ENCODE data around the gene CTTNBP2NL.
"Not testable (repeated sequence)": the region's sequence is repeated elsewhere in the genome, so short reads cannot be mapped to it uniquely, and the experiment has no call there.

Gene CTTNBP2NL

DNA sequence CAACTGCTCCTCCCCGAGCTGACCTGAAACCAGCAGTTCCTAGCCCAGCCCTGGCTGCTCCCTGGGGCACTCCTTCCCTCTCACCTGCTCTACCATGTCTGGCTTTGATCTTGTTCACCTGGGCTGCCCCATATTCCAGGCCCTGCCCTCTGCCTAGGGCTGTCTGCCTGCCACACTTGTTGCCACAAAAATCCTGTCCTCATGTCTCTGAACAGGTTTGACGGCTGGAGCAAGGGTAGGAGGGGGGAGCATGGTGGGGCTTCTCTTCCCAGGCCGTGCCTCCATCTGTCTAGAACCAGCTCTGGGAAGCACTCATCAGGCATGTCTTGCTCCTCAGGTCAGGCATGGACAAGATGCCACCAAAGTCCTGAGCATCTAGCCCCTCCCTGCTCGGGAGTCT, 68.5 kb downstream of the CTTNBP2NL start:
- no peak for DNase-seq (ENCODE audit: low read depth)

DNA sequence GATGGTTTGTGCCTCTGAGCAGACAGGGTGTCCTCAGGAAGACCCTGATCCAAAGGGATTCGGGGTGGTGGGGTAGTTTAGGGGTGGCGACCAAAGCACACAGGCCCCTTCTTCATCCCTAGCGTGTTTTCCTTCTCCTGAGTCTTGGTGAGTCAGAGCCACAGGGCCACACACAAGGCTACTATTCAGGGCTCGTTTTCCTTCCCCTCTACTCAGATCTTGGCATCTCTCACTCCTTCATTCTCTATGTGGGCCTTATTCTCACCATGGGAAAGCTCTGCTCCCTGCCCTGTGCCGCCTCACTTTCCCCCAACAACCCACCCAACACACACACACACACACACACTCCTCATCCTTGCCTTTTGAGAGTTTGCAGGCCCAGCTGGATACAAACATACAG, 69.1 kb downstream of the CTTNBP2NL start:
- no peak for DNase-seq (ENCODE audit: low read depth)

GRCh38 chr1:112466078-112466660, 70.2 kb downstream of the CTTNBP2NL start:
- DNase-seq (ENCODE audit: low read depth): peak; percentile 74

GRCh38 chr1:112470324-112470723, 74.3 kb downstream of the CTTNBP2NL start:
- not testable (repeated sequence) for DNase-seq (ENCODE audit: low read depth)

DNA sequence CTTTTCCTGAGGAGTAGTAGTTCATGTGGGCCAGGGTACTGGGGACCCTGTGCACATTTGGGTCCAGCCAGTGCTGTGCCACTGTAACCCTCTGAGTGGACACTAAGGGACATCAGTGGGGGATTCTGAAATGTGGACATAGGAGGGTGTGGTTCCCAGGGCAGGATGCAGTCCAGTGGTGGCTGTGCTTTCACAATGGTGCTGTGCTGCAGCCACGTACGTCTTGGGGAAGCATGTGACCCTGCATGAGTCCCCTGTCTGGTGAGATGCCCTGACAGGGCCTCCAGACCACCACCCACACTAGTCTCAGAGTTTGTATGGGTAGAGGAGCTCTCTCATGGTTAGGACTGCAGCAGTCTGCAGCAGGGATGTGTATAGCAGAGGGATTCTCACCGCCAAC, 75.0 kb downstream of the CTTNBP2NL start:
- DNase-seq (ENCODE audit: low read depth): no peak

GRCh38 chr1:112472142-112472541, 76.1 kb downstream of the CTTNBP2NL start:
- no peak for DNase-seq (ENCODE audit: low read depth)

- DNase-seq (ENCODE audit: low read depth): no peak
Measured at GRCh38 chr1:112477550-112477949, 81.5 kb downstream of the CTTNBP2NL start.

DNA sequence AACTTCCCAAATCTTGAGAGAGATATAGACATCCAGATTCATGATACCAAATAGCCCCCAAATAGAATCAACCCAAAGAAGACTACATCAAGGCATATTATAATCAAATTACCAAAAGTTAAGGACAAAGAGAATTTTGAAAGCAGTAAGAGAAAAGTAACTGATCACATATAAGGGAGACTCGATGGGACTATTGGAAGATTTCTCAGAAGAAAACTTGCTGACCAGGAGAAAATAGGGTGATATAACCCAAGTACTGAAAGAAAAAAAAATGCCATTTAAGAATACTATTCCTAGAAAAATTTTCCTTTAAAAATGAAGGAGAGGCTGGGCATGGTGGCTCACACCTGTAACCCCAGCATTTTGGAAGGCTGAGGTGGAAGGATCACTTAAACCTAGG, 82.3 kb downstream of the CTTNBP2NL start:
- no peak for DNase-seq (ENCODE audit: low read depth)

- DNase-seq (ENCODE audit: low read depth): not testable (repeated sequence)
Measured at GRCh38 chr1:112486063-112486462, 90.0 kb downstream of the CTTNBP2NL start.

DNA sequence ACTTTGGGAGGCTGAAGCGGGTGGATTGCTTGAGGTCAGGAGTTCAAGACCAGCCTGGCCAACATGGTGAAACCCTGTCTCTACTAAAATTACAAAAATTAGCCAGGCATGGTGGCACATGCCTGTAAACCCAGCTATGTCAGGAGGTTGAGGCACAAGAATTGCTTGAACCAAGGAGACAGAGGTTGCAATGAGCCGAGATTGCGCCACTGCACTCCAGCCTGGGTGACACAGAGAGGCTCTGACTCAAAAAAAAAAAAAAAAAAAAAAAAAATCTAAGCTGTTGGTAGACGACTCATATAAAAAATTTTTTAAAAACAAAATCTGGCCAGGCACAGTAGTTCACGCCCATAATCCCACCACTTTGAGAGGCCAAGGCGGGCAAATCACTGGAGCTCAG, 91.7 kb downstream of the CTTNBP2NL start:
- not testable (repeated sequence) for DNase-seq (ENCODE audit: low read depth)

DNA sequence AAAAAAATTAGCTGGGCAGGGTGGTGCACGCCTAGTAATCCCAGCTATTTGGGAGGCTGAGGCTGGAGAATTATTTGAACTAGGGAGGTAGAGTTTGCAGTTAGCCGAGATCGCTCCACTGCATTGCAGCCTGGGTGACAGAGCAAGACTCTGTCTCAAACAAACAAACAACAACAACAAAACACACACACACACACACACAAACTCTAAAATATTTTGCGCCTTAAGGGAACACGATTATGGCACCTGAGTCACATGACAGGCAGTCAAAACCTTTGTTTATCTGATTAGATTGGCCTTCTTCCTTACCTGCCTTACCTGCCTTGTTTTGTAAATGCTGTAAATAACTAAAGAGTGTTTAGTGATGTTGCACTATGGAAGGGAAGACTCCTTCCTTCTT, 92.1 kb downstream of the CTTNBP2NL start:
- no peak for DNase-seq (ENCODE audit: low read depth)

GRCh38 chr1:112492076-112492475, 96.1 kb downstream of the CTTNBP2NL start:
- DNase-seq (ENCODE audit: low read depth): no peak

DNA sequence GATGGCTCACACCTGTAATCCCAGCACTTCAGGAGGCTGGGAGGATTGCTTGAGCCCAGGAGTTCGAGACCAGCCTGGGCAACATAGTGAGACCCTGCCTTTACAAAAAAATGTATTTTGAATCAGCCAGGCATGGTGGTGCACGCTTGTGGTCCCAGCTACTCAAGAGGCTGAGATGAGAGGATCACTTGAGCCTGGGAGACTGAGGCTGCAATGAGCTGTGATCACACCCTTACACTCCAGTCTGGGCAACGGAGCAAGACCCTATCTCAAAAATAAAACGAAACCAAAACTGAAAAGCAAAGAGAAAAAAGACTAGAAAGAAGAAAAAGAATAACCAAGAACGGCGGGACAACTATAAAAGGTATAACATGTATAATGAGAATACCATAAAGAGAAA, 97.3 kb downstream of the CTTNBP2NL start:
- DNase-seq (ENCODE audit: low read depth): no peak

DNA sequence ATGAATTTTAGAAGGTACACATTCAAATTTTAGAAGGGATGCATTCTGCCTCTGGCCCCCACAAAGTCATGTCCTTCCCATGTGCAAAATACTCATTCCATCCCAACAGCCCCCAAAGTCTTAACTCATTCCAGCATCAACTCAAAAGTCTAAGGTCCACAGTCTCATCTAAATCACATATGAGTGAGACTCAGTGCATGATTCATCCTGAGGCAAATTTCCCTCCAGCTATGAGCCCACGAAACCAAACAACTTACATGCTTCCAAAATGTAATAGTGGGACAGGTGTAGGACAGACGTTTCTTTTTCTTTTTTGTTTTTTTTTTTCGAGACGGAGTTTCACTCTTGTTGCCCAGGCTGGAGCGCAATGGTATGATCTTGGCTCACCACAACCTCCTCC, 100.3 kb downstream of the CTTNBP2NL start:
- DNase-seq (ENCODE audit: low read depth): no peak

DNA sequence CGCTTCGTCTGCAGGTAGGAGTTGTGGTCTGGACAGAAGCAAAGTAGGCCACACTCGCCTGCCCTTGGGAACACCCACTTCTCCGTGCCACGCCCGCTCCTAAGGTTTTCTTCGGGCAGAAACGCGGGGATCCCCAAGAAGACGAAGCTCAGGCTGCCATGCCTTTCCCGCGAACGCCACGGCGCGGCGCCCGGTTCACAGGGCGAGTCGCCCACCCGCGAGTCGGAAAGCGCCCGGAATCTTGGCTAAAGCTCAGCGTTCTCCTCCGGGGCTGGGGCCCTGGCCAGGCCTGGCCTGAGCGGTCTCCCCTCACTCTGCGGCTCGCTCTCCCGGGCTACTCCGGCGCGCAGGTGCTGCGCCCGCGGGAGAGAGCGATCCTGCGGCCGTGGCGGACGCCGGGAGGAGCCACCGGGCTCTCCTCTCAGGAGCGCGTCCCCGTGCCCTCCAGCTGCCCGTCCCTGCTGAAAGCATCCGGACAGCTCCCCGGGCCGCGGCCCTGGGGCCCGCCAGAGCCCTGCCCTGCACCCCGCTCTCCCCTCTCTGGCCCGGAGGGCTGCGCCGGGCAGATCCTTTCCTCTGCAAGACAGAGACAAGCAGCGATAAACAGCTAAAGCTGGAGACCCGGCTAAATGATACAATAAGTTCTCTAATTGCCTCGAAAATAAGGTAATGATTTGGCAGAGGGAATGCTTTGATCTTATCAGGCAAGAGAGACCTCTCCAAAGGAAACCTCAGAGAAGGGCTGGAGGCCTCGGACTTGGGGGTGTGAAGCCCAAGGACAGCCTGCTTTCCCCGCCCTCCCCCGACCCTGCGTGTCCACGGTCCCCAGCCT, 106.0 kb downstream of the CTTNBP2NL start:
- peak; percentile 39 for DNase-seq (ENCODE audit: low read depth)

- no peak for DNase-seq (ENCODE audit: low read depth)
Measured at GRCh38 chr1:112502826-112503225, 106.8 kb downstream of the CTTNBP2NL start.

GRCh38 chr1:112504001-112504660, 108.1 kb downstream of the CTTNBP2NL start:
- no peak for DNase-seq (ENCODE audit: low read depth)

- DNase-seq (ENCODE audit: low read depth): no peak
Measured at GRCh38 chr1:112504661-112505399, 108.8 kb downstream of the CTTNBP2NL start.

GRCh38 chr1:112505400-112505785, 109.4 kb downstream of the CTTNBP2NL start:
- no peak for DNase-seq (ENCODE audit: low read depth)

DNA sequence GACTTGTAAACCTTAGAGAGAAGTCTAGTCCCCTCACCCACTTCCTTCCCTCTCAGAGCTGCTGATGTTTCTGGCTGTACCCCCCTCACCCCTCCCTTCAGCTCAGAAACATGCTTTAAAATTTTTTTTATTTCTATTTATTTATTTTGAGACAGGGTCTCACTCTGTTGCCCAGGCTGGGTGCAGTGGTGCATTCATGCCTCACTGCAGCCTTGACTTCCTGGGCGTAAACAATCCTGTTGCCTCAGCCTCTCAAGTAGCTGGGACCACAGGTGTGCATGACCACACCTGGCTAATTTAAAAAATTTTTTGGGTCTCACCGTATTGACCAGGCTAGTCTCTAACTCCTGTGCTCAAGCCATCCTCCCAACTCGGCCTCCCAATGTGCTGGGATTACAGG, 109.9 kb downstream of the CTTNBP2NL start:
- no peak for DNase-seq (ENCODE audit: low read depth)

DNA sequence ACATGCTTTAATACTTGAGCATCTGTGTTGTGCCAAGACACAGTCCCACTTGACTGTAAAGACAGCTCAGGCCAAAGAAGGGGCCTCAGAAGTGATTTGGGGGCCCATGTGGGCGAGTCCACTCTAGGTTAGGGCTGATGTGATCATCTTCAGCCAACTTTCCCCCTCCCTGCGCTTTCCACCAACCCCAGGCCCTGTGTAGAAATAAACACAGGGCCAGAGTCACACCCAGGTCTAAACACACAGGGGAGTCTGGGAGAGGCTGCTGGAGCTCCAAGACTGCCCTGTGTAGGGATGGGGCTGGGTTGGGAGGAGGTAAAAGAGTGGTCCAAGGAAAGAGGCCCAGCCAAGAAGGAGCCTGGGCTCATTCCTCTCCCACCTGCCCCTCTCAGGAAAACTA, 110.3 kb downstream of the CTTNBP2NL start:
- DNase-seq (ENCODE audit: low read depth): no peak

DNA sequence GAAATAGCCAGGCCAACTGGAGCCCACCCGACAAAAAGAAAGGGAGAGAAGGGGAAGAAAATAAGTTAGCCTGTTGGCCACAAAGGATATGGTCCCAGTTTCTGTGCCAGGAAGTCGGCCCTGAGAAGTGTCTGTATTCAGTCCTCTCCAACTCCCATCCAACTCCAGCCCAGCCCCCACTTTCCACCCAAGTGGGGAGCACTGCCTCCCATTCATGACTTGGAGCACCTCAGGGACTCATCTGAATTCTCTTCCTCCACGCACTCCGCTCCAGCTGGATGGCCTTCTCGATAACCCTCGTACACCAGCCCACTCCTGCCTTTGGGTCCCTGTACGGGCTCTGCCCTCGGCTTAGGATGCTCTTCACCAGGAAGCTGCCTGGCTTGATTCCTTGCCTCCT, 110.7 kb downstream of the CTTNBP2NL start:
- DNase-seq (ENCODE audit: low read depth): no peak

GRCh38 chr1:112507336-112507735, 111.3 kb downstream of the CTTNBP2NL start:
- no peak for DNase-seq (ENCODE audit: low read depth)

Data from activated T-helper 9 cell treated with anti-CD3 and anti-CD28 coated beads, Interleukin-2, amount 50 U/mL, for 16 hours (primary cell).